Gastrocnemius medialis (tissue), 4 donors: ENCODE data around the gene METTL8. TPM values are rescaled to one million over a fixed set of nuclear protein-coding genes. Genes with fewer than 3 reads are reported as not detected.

ENCODE experiments used
- ATAC-seq, 2 donors: fragments of 150-250 bp; one replicate each; pipeline ENCODE4 v1.9.1; 2016
- DNase-seq, 2 donors: peaks; one replicate each; pipeline ENCODE4 v3.0.0-alpha.2; 2019
- H3K27ac ChIP-seq, 4 donors: fragments of 200-600 bp; sonication (generic); 1 replicate in 1 of 4; 2 replicates in 3 of 4; pipeline ENCODE4 v1.5.1; 2016 to 2018; ENCODE audit warnings: mild to moderate bottlenecking in 2 of 4, moderate library complexity in 1 of 4
- H3K27me3 ChIP-seq, 3 donors: fragments of 200-600 bp; sonication (generic) in 2 of 3; 1 replicate in 1 of 3; 2 replicates in 2 of 3; pipeline versions ENCODE4 v1.5.1 to v1.6.0; 2016 to 2019; ENCODE audit warnings: mild to moderate bottlenecking in 1 of 3, moderate library complexity in 1 of 3
- H3K36me3 ChIP-seq, 2 donors: fragments of 200-600 bp; sonication (generic) in 1 of 2; one replicate each; pipeline ENCODE4 v1.5.1; 2017 to 2018
- H3K4me1 ChIP-seq, 2 donors: fragments of 200-600 bp; sonication (generic) in 1 of 2; one replicate each; pipeline ENCODE4 v1.5.1; 2016 to 2017; ENCODE audit warnings: mild to moderate bottlenecking in 2 of 2
- H3K4me3 ChIP-seq, 4 donors: fragments of 200-600 bp; sonication (generic) in 3 of 4; 1 replicate in 1 of 4; 2 replicates in 3 of 4; pipeline ENCODE4 v1.5.1; 2016 to 2019; ENCODE audit warnings: mild to moderate bottlenecking in 2 of 4
- H3K9me3 ChIP-seq, 3 donors: fragments of 200-600 bp; sonication (generic) in 2 of 3; 1 replicate in 1 of 3; 2 replicates in 2 of 3; pipeline ENCODE4 v1.5.1; 2016 to 2019
- CTCF ChIP-seq, 5 experiments: fragments of 450-650 bp in 3 of 5; fragments of 200-600 bp in 2 of 5; sonication (generic) in 2 of 5; IDR thresholded peaks in 4 of 5; conservative IDR thresholded peaks in 1 of 5; 1 replicate in 4 of 5; 2 replicates in 1 of 5; pipeline ENCODE4 v1.5.1; 2016 to 2019; ENCODE audit warnings: antibody characterized with exemption in 5 of 5, mild to moderate bottlenecking in 3 of 5, moderate library complexity in 3 of 5
- POLR2A ChIP-seq, 2 donors: fragments of 450-650 bp; IDR thresholded peaks; one replicate each; pipeline ENCODE4 v1.6.1; 2017; ENCODE audit warnings: antibody characterized with exemption in 2 of 2, mild to moderate bottlenecking in 2 of 2, moderate library complexity in 2 of 2
- in situ Hi-C, 4 donors: fragments of 200-750 bp; cut with MboI; loops; one replicate each; pipeline versions ENCODE4 v1.15.0 to v1.8.0; 2017; ENCODE audit warnings: low sequenced_read_pairs in 4 of 4
- intact Hi-C: fragments of 100-400 bp; cut with DNase I; formaldehyde crosslinking; loops from one replicate; pipeline ENCODE4 v1.15.1; 2023; ENCODE audit warnings: low total_unique reads
- total RNA-seq, 4 donors: library from RNA; depleted of rRNA; stranded (reverse); fragments of >200 nt; gene quantifications; one replicate each; pipeline versions ENCODE4 v1.1.0 to v1.2.3, GENCODE V29; 2016

Gene METTL8
- total RNA-seq, 4 donors from 2014 or later, result 10.3 to 22.0 (median 11.0) TPM

GRCh38 chr2:171346723-171347557 lies 86.8 kb downstream of the METTL8 start:
- Histone ChIP-seq H3K27me3 (no peaks in the 10 kb centered on the region), H3K4me3 (no peak overlapping the region), H3K4me1 (peaks cover 7 to 14% of the 10 kb centered on the region in 2 donors), H3K36me3 (no peaks in the 10 kb centered on the region), H3K9me3 (no peaks in the 10 kb centered on the region), H3K27ac (no peak overlapping the region)
- no peak for DNase-seq
- ATAC-seq, result no peak
- TF ChIP-seq CTCF (IDR thresholded peaks at IDR 0.05 in 4 of 5, conservative IDR thresholded peaks at IDR 0.05 in 1 of 5), result no peak
- intact Hi-C loops (no loop called here), in situ Hi-C loops (no loop called here)

GRCh38 chr2:171345971-171346722 lies 87.6 kb downstream of the METTL8 start:
- H3K9me3 ChIP-seq, result no peaks in the 10 kb centered on the region
- intact Hi-C loops, result no loop called here
- H3K4me1 ChIP-seq, result peaks cover 7 to 14% of the 10 kb centered on the region in 2 donors
- no peak for DNase-seq
- no peaks in the 10 kb centered on the region for H3K36me3 ChIP-seq
- in situ Hi-C loops, result no loop called here
- H3K27ac ChIP-seq, result no peak overlapping the region
- no peaks in the 10 kb centered on the region for H3K27me3 ChIP-seq
- ATAC-seq, result no peak
- no peak overlapping the region for H3K4me3 ChIP-seq
- TF ChIP-seq CTCF (IDR thresholded peaks at IDR 0.05 in 4 of 5, conservative IDR thresholded peaks at IDR 0.05 in 1 of 5), result no peak
- TF ChIP-seq POLR2A (IDR thresholded peaks at IDR 0.05), result no peak

- in situ Hi-C loops, result no loop called here
- no peaks in the 10 kb centered on the region for H3K36me3 ChIP-seq
- intact Hi-C loops, result no loop called here
These were observed 89.6 kb downstream of the METTL8 start for GRCh38 chr2:171344182-171344581.

GRCh38 chr2:171342067-171342413 lies 91.8 kb downstream of the METTL8 start:
- in situ Hi-C loops (no loop called here), intact Hi-C loops (no loop called here)
- H3K36me3 ChIP-seq, result no peaks in the 10 kb centered on the region
- TF ChIP-seq CTCF (IDR thresholded peaks at IDR 0.05 in 4 of 5, conservative IDR thresholded peaks at IDR 0.05 in 1 of 5) (no peak), POLR2A (IDR thresholded peaks at IDR 0.05) (no peak)
- ATAC-seq, result no peak
- H3K27ac ChIP-seq, result no peak overlapping the region
- H3K27me3 ChIP-seq, result no peaks in the 10 kb centered on the region
- no peak overlapping the region for H3K4me3 ChIP-seq
- H3K9me3 ChIP-seq, result no peaks in the 10 kb centered on the region
- no peak for DNase-seq
- peaks cover under 1 to 3% of the 10 kb centered on the region in 2 donors for H3K4me1 ChIP-seq

More at GRCh38 chr2:171344182-171344581, 89.6 kb downstream of the METTL8 start:
- no peak overlapping the region for H3K27ac ChIP-seq
- no peak for ATAC-seq
- no peaks in the 10 kb centered on the region for H3K27me3 ChIP-seq
- DNase-seq, result no peak
- no peak overlapping the region for H3K4me3 ChIP-seq
- peaks cover 7 to 14% of the 10 kb centered on the region in 2 donors for H3K4me1 ChIP-seq
- H3K9me3 ChIP-seq, result no peaks in the 10 kb centered on the region
- TF ChIP-seq POLR2A (IDR thresholded peaks at IDR 0.05) (no peak), CTCF (IDR thresholded peaks at IDR 0.05 in 4 of 5, conservative IDR thresholded peaks at IDR 0.05 in 1 of 5) (no peak)
